GM12874 (cell line): ENCODE data around the gene SHLD2.

ENCODE experiments used
- CTCF ChIP-seq: IDR thresholded peaks from 2 replicates; pipeline ENCODE4 v1.5.1; 2011; ENCODE audit warnings: low read depth, mild to moderate bottlenecking, control low read depth, low read length, moderate library complexity; ENCODE audit not compliant: insufficient read depth

The SHLD2 gene

DNA sequence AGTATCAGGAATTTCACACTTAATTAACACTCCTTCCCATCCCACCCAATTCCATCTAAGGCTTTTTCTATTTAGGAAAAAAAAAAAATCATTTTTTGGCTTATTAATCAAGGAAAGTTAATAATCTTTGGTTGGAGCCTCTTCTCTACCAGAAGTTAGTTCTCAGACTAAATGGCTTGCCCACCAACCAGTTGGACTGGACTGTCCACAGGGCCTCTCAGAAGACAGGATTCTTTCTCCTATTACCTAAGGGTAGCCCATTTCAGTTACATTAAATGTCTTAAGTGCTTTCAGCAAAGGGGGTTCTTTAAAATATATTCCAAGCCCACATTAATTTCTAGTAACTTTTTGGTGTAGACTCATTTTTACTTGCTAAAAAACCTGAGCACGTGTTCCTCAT lies 35.6 kb upstream of the SHLD2 start:
- no peak for TF ChIP-seq CTCF

GRCh38 chr10:87060280-87060928 lies 34.6 kb upstream of the SHLD2 start:
- TF ChIP-seq CTCF = no peak

GRCh38 chr10:87064651-87065050 lies 30.4 kb upstream of the SHLD2 start:
- no peak for TF ChIP-seq CTCF

DNA sequence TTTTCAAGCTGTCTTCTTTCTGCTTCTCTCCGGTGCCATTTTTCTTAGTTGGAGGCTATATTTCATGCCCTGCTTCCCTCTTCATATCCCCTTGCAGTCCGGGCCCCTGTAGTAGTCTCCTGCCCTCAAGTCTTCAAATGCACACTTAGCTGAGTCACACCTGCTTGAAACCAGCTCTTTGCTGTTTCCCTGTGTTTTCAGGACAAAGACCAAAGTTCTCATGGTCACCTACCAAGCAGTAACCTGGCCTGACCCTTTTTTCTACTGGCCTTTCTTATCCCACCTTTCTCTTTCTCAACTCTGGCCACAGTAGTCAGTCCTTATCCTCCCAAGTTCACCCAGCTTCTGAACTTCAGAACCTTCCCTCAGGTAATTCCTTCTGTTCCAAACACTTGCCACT lies 28.8 kb upstream of the SHLD2 start:
- TF ChIP-seq CTCF = no peak

GRCh38 chr10:87066865-87067264 lies 28.1 kb upstream of the SHLD2 start:
- no peak for TF ChIP-seq CTCF

- TF ChIP-seq CTCF = no peak
Observed at GRCh38 chr10:87068281-87068680, 26.7 kb upstream of the SHLD2 start.

- TF ChIP-seq CTCF = no peak
Observed at GRCh38 chr10:87072449-87072848, 22.6 kb upstream of the SHLD2 start.
